ENCODE data around the gene NHLRC4.

NHLRC4 gene

GRCh38 chr16:568401-569258 lies 1.8 kb downstream of the NHLRC4 start:
- no peak for DNase-seq

- DNase-seq, result peak; percentile 81
These were observed 2.8 kb downstream of the NHLRC4 start, which contains the start of gene PIGQ for GRCh38 chr16:569445-570254. Gene PIGQ, plus strand, starts transcription at chr16:569968. Its CDS starts 4,107 bp downstream, at chr16:574075.

GRCh38 chr16:572865-573650 lies 6.3 kb downstream of the NHLRC4 start:
- no peak for DNase-seq

GRCh38 chr16:574021-574760 lies 7.4 kb downstream of the NHLRC4 start:
- no peak for DNase-seq

GRCh38 chr16:575354-576196 lies 8.8 kb downstream of the NHLRC4 start:
- no peak for DNase-seq

- DNase-seq, result no peak
These were observed 9.5 kb downstream of the NHLRC4 start for GRCh38 chr16:576197-576822.

GRCh38 chr16:576823-577201 lies 10.0 kb downstream of the NHLRC4 start:
- no peak for DNase-seq

GRCh38 chr16:577796-578195 lies 11.0 kb downstream of the NHLRC4 start:
- no peak for DNase-seq

- no peak for DNase-seq
These were observed 11.5 kb downstream of the NHLRC4 start for GRCh38 chr16:578232-578869.

GRCh38 chr16:578870-579405 lies 12.1 kb downstream of the NHLRC4 start:
- DNase-seq, result peak; percentile 71

- no peak for DNase-seq
These were observed 13.5 kb downstream of the NHLRC4 start for GRCh38 chr16:580141-580945.

GRCh38 chr16:580946-581498 lies 14.2 kb downstream of the NHLRC4 start:
- no peak for DNase-seq

- no peak for DNase-seq
These were observed 15.4 kb downstream of the NHLRC4 start for GRCh38 chr16:582218-582613.

GRCh38 chr16:582614-583331 lies 16.0 kb downstream of the NHLRC4 start:
- no peak for DNase-seq

GRCh38 chr16:583470-583814 lies 16.6 kb downstream of the NHLRC4 start:
- no peak for DNase-seq

- DNase-seq, result no peak
These were observed 17.2 kb downstream of the NHLRC4 start for GRCh38 chr16:583815-584591.

- DNase-seq, result no peak
These were observed 18.5 kb downstream of the NHLRC4 start for GRCh38 chr16:585351-585750.

Measured in femur (tissue), 1 donor.